NOMO-1 treated with DMSO at 0.1 percent for 48 hours (cell line): ENCODE data around the gene RNF214.
"Not testable (repeated sequence)": the region's sequence is repeated elsewhere in the genome, so short reads cannot be mapped to it uniquely, and the experiment has no call there.

Experiments used
- DNase-seq: peaks from one replicate; lab custom pipeline; 2025; ENCODE audit not compliant: unreplicated experiment; lab: John Stamatoyannopoulos, UW

The RNF214 gene

GRCh38 chr11:117229931-117230285, 2.6 kb upstream of the RNF214 start:
- DNase-seq, result no peak

DNA sequence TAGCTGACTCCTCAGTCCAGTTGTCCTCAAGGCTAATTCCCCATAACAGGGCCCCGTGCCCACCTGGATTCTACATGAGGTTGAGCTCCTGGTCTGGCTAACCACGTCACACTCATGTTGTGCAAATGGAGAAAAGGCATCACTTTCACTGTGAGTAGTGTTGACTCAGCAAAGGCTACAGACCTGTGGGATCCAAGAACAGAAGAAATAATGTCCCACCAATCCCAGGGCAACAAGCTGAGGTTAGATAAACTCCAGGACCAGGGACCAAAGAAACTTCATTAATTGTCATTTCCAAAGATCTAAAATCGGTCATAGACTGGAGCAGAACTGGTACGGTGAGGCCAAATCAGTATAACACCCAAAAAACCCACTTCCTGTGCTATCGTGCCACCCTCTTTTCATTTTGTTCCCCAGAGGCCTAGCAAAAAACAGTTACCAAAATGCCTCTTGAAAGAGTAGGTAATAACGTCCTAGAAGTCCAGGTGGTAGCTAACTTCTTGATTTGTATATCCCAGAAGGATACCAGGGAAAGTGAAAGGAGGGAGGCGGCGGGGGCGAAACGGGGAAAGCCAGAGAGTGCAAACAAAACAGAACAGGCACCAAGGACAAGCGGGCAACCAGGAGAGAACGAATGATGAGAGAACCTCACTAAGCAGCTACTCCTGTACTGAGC, 2.0 kb upstream of the RNF214 start:
- DNase-seq, result no peak

DNA sequence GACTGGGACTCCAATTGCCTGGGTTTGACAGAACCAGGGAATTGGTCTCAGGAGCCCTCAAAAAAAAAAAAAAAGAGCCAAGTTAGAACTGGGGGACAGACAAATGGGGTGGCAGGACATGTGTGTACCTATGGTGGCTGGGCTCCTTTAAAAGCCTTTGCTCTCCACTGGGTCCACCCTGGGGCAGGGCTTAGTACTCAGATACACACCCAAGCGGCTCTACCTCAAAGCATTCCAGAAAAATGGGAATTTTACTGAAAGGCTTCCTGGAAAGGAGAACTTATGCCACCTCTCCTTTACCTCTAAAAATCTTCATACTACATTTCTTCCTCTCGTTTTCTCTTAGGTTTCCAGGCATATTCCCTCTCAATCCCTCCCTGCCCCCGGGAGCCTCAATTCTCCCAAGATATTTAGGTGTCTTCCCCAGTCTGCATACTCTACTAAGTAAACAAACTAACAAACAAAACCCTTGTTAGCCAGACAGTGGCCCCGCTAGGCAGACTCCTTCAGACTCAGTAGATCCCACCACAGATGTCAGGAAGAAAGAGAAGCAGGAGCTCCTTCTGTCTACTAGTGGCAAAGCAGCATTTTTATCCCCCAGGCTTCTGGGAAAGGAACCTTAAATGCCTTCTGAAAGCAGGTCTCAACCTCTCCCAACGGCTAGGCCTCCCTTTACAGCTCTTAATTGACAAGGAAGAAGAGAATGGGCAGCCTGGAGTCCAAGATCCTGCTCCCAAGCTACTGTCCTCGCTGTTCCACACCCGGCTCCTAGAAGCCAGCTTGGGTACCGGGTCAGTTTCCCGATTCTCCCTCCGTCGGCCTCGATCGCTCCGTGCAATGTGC, 1.3 kb upstream of the RNF214 start:
- no peak for DNase-seq

DNA sequence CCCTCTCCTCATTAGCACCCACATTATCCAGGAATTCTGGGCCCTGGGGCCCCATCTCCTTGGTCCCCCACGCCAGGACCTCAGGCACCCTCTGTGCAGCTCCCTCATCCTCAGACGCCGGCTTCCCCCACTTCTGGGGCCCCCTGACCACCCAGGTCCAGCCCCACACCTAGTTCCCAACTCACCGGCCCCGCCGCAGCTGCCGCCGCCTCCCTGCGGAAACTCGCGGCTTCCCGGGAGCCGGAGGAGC, 704 bp upstream of the RNF214 start, which contains the start of gene PCSK7:
TSS of gene PCSK7 (minus strand) at position 232 of the 250 bp plus-strand sequence. CDS start 2,229 bp downstream, outside the sequence.
- DNase-seq, result no peak

- peak; percentile 7 for DNase-seq
Measured at GRCh38 chr11:117232911-117233409, 489 bp downstream of the RNF214 start.

DNA sequence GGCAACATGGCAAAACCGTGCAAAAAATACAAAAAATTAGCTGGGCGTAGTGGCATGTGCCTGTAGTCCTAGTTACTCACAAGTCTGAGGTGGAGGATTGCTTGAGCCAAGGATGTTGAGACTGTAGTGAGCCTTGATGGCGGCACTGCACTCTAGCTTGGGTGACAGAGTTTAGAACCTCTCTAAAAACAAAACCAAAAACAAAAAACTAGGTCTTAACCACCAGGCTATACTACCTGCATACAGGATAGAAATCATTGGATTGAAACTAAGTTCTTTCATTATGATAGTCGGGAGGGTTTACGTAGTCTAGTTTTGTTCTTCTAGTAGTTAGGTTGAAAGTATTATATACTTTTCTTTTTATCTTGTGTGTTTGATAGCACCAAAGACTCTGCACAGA, 5.8 kb downstream of the RNF214 start:
- no peak for DNase-seq

- DNase-seq, result no peak
Measured at GRCh38 chr11:117239295-117239694, 6.8 kb downstream of the RNF214 start.

DNA sequence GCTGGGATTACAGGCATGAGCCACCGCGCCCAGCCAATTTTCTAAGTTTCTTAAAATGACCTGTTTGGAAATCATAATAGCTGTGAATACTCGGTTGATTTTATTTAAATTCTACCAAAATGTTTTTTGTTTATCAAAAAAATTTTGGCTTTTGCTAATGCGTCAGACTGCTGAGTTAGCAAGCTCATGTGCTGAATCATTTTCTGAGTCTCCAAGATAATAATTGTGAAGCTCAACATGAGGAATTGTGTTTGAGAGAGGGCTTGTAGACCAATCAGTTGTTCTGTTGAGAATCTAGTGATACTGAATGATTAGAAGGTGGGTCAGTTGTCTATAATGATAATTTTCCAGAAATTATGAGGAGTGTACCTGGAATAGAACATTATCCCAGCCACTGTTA, 15.9 kb downstream of the RNF214 start:
- no peak for DNase-seq

GRCh38 chr11:117249571-117249970, 17.1 kb downstream of the RNF214 start:
- no peak for DNase-seq

DNA sequence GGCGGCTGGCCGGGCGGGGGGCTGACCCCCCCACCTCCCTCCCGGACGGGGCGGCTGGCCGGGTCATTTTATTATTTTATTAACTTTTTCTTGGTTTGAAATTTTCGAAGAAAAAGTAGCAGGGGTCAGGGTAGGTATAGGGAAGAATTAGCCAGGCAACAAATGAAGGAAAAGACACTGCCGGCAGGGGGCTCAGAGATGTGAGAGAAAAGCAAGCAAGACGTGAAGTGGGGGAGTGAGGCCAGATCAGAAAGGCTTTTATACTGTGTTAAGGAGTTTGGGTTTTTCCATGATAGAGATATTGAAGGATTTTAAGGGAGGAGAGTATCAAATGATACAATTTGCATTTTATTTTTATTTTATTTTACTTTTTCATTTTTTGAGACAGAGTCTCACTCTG, 19.0 kb downstream of the RNF214 start:
- DNase-seq, result no peak

- DNase-seq, result no peak
Measured at GRCh38 chr11:117255966-117256365, 23.5 kb downstream of the RNF214 start.

GRCh38 chr11:117256573-117256972, 24.1 kb downstream of the RNF214 start:
- no peak for DNase-seq

- DNase-seq, result no peak
Measured at GRCh38 chr11:117258576-117258975, 26.1 kb downstream of the RNF214 start.

DNA sequence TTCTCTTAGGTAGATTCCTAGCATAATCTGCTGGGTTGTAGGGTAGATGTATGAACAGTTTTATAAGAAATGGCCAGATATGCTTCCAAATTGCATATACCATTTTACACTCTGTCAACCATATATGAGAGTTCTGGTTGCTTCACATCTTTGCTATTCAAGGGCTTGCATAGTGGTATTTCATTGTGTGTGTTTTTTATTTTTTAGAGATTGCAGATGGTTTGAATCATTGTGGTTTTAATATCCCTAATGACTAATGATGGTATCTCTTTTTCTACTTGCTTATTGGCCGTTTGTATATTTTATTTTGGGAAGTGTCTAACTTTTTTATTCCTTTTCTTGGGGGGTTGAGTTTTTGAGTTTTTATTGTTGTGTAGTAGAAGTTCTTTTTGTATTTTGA, 26.9 kb downstream of the RNF214 start:
- DNase-seq, result no peak

- DNase-seq, result not testable (repeated sequence)
Measured at GRCh38 chr11:117264624-117265323, 32.3 kb downstream of the RNF214 start.

- DNase-seq, result no peak
Measured at GRCh38 chr11:117265745-117266144, 33.3 kb downstream of the RNF214 start.

- DNase-seq, result no peak
Measured at GRCh38 chr11:117269856-117270255, 37.4 kb downstream of the RNF214 start.

GRCh38 chr11:117271208-117271607, 38.7 kb downstream of the RNF214 start:
- no peak for DNase-seq

DNA sequence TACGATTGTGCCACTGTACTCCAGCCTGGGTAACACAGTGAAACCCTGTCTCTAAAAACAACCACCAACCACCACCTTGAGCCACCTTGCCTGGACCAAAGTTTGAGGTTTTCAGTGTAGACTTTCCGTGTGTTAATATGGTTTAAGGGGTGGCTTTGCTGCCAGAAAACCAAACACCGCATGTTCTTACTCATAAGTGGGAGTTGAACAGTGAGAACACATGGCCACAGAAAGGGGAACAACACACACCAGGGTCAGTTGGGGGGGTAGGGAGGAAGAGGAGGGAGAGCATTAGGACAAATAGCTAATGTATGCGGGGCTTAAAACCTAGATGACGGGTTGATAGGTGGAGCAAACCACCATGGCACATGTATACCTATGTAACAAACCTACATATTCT, 39.7 kb downstream of the RNF214 start:
- not testable (repeated sequence) for DNase-seq

DNA sequence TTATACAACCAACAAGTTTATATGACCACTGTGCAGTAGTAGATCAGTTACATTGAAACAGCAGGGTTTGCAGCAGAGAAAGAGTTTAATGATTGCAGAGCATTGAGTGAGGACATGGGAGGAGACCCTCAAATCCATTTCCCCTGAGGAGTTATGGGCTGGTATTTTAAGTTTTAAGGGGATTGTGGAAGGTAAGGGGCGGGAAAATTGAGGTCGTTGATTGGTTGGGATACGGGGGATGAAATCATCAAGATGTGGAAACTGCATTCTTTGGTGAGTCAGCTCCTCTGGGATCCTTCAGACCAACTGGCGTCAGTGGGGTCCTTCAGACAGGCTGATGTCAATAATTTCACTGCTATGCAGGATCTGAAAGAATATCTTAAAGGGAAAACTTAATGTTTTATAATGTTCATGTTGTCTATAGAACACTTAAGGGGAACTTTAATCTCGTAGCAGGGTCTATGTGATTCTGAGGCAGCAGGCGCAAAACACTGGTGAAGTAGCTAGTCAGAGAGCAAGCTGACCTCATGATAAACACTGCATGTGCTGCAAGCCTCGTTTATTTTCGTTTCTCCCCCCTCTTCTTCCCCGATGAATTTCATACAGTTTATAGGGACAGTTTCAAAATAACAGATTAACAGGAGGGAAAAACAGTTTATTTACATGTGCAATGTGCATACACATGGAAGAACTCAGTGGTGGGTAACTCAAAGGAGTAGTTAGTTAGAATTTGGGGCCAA, 41.2 kb downstream of the RNF214 start:
- no peak for DNase-seq

GRCh38 chr11:117278347-117278746, 45.9 kb downstream of the RNF214 start:
- DNase-seq, result no peak
